Measurements from ENCODE around the gene TMEM184C. TPM values are rescaled to one million over a fixed set of nuclear protein-coding genes. Genes with fewer than 3 reads are reported as not detected.

TMEM184C gene
- total RNA-seq, 1 experiment from 2014 or later, result 43.7 TPM

- H3K4me1 Mint-ChIP-seq, result peaks cover 20% of the 10 kb centered on the region
- no peaks in the 10 kb centered on the region for H3K27me3 Mint-ChIP-seq (ENCODE audit: low read depth)
- no peak for DNase-seq (ENCODE audit: low spot score)
- TF ChIP-seq ZNF671 (CRISPR knock-in tag; IDR thresholded peaks at IDR 0.05) (no peak), RORB (CRISPR knock-in tag; IDR thresholded peaks at IDR 0.05) (no peak), CREB1 (CRISPR knock-in tag; IDR thresholded peaks at IDR 0.05) (no peak)
- no peak for ATAC-seq
- peaks cover 8% of the 10 kb centered on the region; the same call in 1 of the 2 replicates for H3K9me3 Mint-ChIP-seq
- no peak overlapping the region for H3K4me3 Mint-ChIP-seq
- POLR2A ChIA-PET, result no interaction called here
- CTCF ChIA-PET, result interaction anchor here (0.7 to 4.8 kb wide), 4 partner anchors 23 to 272 kb away, joined by 3 to 48 read pairs (median 6); partner anchors contain the start of gene TMEM184C
- H3K27ac Mint-ChIP-seq, result no peak overlapping the region
- no peaks in the 10 kb centered on the region for H3K36me3 Mint-ChIP-seq
Observed at GRCh38 chr4:147594578-147594977, 22.6 kb upstream of the TMEM184C start.

GRCh38 chr4:147596377-147596776, 20.8 kb upstream of the TMEM184C start:
- H3K4me3 Mint-ChIP-seq, result no peak overlapping the region
- peaks cover 8% of the 10 kb centered on the region; the same call in 1 of the 2 replicates for H3K9me3 Mint-ChIP-seq
- H3K27me3 Mint-ChIP-seq (ENCODE audit: low read depth), result no peaks in the 10 kb centered on the region
- no peaks in the 10 kb centered on the region for H3K36me3 Mint-ChIP-seq
- no peak for DNase-seq (ENCODE audit: low spot score)
- ChIA-PET CTCF (interaction anchor here (1.1 to 4.8 kb wide), 3 partner anchors 33 to 499 kb away, joined by 3 to 48 read pairs (median 4); no protein-coding TSS in a partner anchor), POLR2A (interaction anchor here (1.1 kb wide), 1 partner anchor 21 kb away, joined by 3 read pairs; the partner anchor contains the start of gene TMEM184C)
- no peak for TF ChIP-seq TEAD4 (CRISPR knock-in tag; IDR thresholded peaks at IDR 0.05)
- no peak for TF ChIP-seq MXD4 (CRISPR knock-in tag; IDR thresholded peaks at IDR 0.05; ENCODE audit: borderline replicate concordance)
- TF ChIP-seq HMGA2 (CRISPR knock-in tag; IDR thresholded peaks at IDR 0.05), result no peak
- TF ChIP-seq CREB1 (CRISPR knock-in tag; IDR thresholded peaks at IDR 0.05), result no peak
- no peak for TF ChIP-seq NFYB (CRISPR knock-in tag; conservative IDR thresholded peaks at IDR 0.05; ENCODE audit: low read depth)
- TF ChIP-seq ETV6 (CRISPR knock-in tag; IDR thresholded peaks at IDR 0.05), result no peak
- no peak for TF ChIP-seq MAX (CRISPR knock-in tag; IDR thresholded peaks at IDR 0.05)
- no peak for TF ChIP-seq NFE2L1 (CRISPR knock-in tag; IDR thresholded peaks at IDR 0.05)
- TF ChIP-seq ZNF121 (CRISPR knock-in tag; IDR thresholded peaks at IDR 0.05), result no peak
- no peak for TF ChIP-seq ZMAT4 (CRISPR knock-in tag; IDR thresholded peaks at IDR 0.05)
- TF ChIP-seq CBFB (CRISPR knock-in tag; IDR thresholded peaks at IDR 0.05; ENCODE audit: low read depth), result no peak
- TF ChIP-seq RORB (CRISPR knock-in tag; IDR thresholded peaks at IDR 0.05), result no peak
- no peak for TF ChIP-seq ATF2 (CRISPR knock-in tag; IDR thresholded peaks at IDR 0.05; ENCODE audit: borderline replicate concordance, low read depth)
- TF ChIP-seq JAZF1 (CRISPR knock-in tag; IDR thresholded peaks at IDR 0.05), result no peak
- TF ChIP-seq E2F5 (CRISPR knock-in tag; IDR thresholded peaks at IDR 0.05), result no peak
- no peak for TF ChIP-seq OVOL2 (CRISPR knock-in tag; IDR thresholded peaks at IDR 0.05; ENCODE audit: borderline replicate concordance)
- TF ChIP-seq ERG (CRISPR knock-in tag; IDR thresholded peaks at IDR 0.05), result no peak
- TF ChIP-seq PRDM15 (CRISPR knock-in tag; IDR thresholded peaks at IDR 0.05), result no peak
- H3K27ac Mint-ChIP-seq, result no peak overlapping the region
- ATAC-seq, result no peak
- H3K4me1 Mint-ChIP-seq, result peaks cover 20% of the 10 kb centered on the region

Measured in WTC11 (cell line).